GM12875 (cell line): ENCODE data around the gene RIPK3.
"Not testable (repeated sequence)": the region's sequence is repeated elsewhere in the genome, so short reads cannot be mapped to it uniquely, and the experiment has no call there.

ENCODE experiments used
- H3K4me3 ChIP-seq: one replicate; pipeline ENCODE4 v1.5.1; 2011; ENCODE audit warnings: low read depth, low read length, control low read depth
- TF ChIP-seq, protein P1 (sequence below): IDR thresholded peaks from 2 replicates; pipeline ENCODE4 v1.5.1; 2011; ENCODE audit warnings: low read depth, mild to moderate bottlenecking, control low read depth, inconsistent platforms, low read length, moderate library complexity, borderline replicate concordance; ENCODE audit not compliant: insufficient read depth

The RIPK3 gene

GRCh38 chr14:24327914-24328313, 11.9 kb downstream of the RIPK3 start:
- TF ChIP-seq, protein P1, sequence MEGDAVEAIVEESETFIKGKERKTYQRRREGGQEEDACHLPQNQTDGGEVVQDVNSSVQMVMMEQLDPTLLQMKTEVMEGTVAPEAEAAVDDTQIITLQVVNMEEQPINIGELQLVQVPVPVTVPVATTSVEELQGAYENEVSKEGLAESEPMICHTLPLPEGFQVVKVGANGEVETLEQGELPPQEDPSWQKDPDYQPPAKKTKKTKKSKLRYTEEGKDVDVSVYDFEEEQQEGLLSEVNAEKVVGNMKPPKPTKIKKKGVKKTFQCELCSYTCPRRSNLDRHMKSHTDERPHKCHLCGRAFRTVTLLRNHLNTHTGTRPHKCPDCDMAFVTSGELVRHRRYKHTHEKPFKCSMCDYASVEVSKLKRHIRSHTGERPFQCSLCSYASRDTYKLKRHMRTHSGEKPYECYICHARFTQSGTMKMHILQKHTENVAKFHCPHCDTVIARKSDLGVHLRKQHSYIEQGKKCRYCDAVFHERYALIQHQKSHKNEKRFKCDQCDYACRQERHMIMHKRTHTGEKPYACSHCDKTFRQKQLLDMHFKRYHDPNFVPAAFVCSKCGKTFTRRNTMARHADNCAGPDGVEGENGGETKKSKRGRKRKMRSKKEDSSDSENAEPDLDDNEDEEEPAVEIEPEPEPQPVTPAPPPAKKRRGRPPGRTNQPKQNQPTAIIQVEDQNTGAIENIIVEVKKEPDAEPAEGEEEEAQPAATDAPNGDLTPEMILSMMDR: peak; percentile 38; the same call in 1 of the 2 replicates
- not testable (repeated sequence) for H3K4me3 ChIP-seq

- no peak overlapping the region for H3K4me3 ChIP-seq
- TF ChIP-seq, protein P1: no peak
Observed at GRCh38 chr14:24327303-24327702, 12.5 kb downstream of the RIPK3 start.

DNA sequence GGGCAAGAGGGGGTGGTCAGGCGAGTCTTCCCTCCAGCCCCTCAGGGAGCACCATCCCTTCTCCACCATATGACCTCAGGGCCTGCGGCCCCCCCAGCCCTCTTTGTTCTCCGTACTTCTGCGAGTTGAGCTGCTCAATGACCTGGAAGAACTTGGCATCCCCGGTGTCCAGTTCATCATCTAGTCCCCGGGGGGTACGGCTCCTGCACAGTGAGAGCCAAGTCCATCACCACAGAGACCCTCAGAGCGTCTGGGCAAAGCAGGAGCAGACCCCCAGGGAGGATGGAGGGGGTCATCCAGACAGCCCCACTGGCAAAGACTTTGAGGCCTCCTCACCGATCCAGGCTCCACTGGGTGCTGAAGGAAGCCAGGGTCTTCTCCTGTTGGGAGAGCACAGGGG, 13.8 kb downstream of the RIPK3 start:
- no peak overlapping the region for H3K4me3 ChIP-seq
- TF ChIP-seq, protein P1: no peak

- TF ChIP-seq, protein P1: no peak
- no peak overlapping the region for H3K4me3 ChIP-seq
Observed at GRCh38 chr14:24325041-24325530, 14.7 kb downstream of the RIPK3 start.

- TF ChIP-seq, protein P1: no peak
- H3K4me3 ChIP-seq: no peak overlapping the region
Observed at GRCh38 chr14:24324024-24324423, 15.8 kb downstream of the RIPK3 start.

GRCh38 chr14:24323341-24323740, 16.4 kb downstream of the RIPK3 start:
- no peak overlapping the region for H3K4me3 ChIP-seq
- TF ChIP-seq, protein P1: no peak

GRCh38 chr14:24322672-24323071, 17.1 kb downstream of the RIPK3 start:
- TF ChIP-seq, protein P1: no peak
- H3K4me3 ChIP-seq: no peak overlapping the region
